Omental fat pad (tissue), 4 donors: ENCODE results near the gene KASH5. TPM values are rescaled to one million over a fixed set of nuclear protein-coding genes. Genes with fewer than 3 reads are reported as not detected.

ENCODE experiments used
- ATAC-seq: fragments of 150-250 bp; one replicate; pipeline ENCODE4 v1.9.1; 2016; ENCODE audit warnings: mild to moderate bottlenecking, moderate library complexity; ENCODE audit not compliant: low FRiP score
- DNase-seq: peaks from one replicate; pipeline ENCODE4 v3.0.0-alpha.2; 2019; ENCODE audit warnings: low spot score
- total RNA-seq, 4 donors: library from RNA; depleted of rRNA; stranded (reverse); fragments of >200 nt; gene quantifications; one replicate each; pipeline ENCODE4 v1.1.0, GENCODE V29; 2016
- TF ChIP-seq, protein P1 (sequence below), 3 donors: fragments of 450-650 bp; IDR thresholded peaks; one replicate each; pipeline ENCODE4 v1.5.1; 2016 to 2017; ENCODE audit warnings: antibody characterized with exemption in 3 of 3, mild to moderate bottlenecking in 3 of 3, moderate library complexity in 2 of 3

The KASH5 gene
- total RNA-seq, 4 donors from 2014 or later = 0.56 TPM; not detected in 3

DNA sequence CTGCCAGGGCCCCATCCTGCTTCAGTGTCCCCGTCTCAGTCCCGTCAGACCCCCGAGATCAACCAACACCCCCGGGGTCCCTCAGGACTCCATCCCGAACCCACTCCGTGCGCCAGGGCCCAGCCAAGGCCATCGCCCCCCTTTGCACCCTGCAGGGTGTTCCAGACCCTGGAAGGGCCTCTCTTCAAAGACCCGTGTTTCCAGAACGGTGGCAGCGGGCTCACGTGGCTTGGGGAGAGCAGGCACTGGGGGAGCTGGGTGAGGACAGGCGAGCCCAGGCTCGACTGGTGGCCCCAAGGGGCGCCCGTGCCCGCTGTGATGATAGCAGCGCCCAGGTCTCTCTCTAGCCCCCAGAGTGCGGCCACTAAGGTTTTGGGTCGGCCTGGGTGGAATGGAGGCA is 1.4 kb downstream of the KASH5 start:
- TF ChIP-seq, protein P1, sequence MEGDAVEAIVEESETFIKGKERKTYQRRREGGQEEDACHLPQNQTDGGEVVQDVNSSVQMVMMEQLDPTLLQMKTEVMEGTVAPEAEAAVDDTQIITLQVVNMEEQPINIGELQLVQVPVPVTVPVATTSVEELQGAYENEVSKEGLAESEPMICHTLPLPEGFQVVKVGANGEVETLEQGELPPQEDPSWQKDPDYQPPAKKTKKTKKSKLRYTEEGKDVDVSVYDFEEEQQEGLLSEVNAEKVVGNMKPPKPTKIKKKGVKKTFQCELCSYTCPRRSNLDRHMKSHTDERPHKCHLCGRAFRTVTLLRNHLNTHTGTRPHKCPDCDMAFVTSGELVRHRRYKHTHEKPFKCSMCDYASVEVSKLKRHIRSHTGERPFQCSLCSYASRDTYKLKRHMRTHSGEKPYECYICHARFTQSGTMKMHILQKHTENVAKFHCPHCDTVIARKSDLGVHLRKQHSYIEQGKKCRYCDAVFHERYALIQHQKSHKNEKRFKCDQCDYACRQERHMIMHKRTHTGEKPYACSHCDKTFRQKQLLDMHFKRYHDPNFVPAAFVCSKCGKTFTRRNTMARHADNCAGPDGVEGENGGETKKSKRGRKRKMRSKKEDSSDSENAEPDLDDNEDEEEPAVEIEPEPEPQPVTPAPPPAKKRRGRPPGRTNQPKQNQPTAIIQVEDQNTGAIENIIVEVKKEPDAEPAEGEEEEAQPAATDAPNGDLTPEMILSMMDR (IDR thresholded peaks at IDR 0.05) = no peak
- ATAC-seq (no peak), DNase-seq (no peak)

DNA sequence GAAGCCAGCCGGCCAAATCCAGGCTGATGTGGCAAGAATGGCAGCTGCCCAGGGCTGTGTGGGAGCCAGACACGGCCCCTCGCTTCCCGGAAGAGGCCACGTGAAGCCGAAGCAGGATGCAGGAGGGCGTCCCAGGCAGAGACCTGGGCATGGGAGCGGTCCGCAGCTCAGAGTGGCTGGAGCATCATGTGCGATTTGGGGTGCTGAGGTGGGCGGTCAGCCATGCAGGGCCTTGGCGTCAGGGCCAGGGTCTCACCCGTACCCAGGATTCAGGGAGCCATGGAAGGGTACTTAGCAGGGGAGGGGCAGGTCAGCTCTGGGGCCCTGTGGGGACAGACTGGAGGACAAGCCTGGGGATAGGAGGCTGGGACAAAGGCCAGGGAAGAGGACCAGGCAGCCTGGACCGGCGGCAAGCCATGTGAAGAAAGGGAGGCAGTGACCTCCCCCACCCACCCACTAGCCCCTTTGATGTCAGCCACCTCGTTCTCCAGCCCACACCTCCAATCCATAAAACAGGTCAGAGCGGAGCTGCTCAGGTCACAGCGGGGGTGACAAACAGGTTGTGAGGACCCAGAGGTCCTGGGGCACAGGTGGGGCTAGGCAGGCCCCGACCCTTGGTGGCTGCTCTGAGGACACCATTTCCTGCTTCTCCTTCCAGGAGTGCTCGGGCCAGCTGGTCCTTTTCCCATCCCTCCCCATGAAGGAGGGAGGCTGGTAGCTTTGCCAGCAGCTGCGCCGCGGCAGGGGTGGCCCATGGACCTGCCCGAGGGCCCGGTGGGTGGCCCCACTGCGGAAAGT is 2.3 kb downstream of the KASH5 start:
- no peak for DNase-seq
- TF ChIP-seq, protein P1 (IDR thresholded peaks at IDR 0.05) = no peak
- no peak for ATAC-seq

DNA sequence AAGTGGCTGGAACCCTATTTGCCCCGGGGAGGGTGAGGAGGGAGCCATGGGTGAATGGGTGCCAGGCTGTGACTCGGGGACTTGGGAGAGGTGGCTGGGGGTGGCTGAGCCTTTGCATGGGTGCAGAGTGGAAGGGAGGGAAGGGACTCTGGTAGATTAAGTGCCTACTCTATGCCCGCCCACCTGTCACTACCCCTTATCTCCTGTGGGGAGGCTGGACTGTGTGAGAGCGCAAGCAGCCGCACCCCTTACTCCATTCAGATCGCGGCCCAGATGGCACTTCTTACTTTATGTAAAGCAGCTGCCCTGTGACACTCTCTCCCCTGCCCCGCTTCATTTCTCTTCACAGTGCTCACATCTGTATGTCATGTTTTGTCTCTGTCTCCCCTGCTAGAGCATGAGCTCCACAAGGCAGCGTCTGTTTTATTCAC is 2.9 kb downstream of the KASH5 start:
- DNase-seq (no peak), ATAC-seq (no peak)
- TF ChIP-seq, protein P1 (IDR thresholded peaks at IDR 0.05) = no peak

- ATAC-seq = peak; percentile 77
- peak; percentile 37 for DNase-seq
These were observed 3.7 kb downstream of the KASH5 start for GRCh38 chr19:49391581-49392399.

DNA sequence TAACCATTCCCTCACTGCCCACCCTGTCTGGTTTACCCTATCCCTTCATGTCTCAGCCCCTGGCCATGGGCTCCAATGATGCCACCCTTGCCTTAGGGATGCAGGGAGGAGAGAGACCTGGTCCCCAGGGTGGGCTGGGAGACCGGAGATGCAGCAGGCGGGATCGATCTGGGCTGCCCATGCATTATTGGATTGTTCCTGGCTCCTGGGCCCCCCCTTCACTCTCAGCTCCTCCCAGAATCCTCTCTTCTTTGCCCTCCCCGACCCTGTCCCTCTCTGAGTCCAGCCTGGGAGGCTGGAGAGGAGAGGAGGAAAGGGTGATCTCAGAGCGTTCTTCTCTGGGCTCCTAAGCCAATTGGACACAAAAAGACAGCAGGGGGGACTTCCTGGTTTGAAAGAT is 5.8 kb downstream of the KASH5 start:
- TF ChIP-seq, protein P1 (IDR thresholded peaks at IDR 0.05) = no peak
- ATAC-seq = no peak
- no peak for DNase-seq

More at GRCh38 chr19:49391581-49392399, 3.7 kb downstream of the KASH5 start:
- TF ChIP-seq, protein P1 (IDR thresholded peaks at IDR 0.05) = peak in 1 of 3 donors; percentile 58

GRCh38 chr19:49395581-49396407 is 7.7 kb downstream of the KASH5 start:
- TF ChIP-seq, protein P1 (IDR thresholded peaks at IDR 0.05) = no peak

More at GRCh38 chr19:49395581-49396407, 7.7 kb downstream of the KASH5 start:
- ATAC-seq (peak; percentile 25), DNase-seq (no peak)
